BLaER1 treated with 17β-estradiol and CSF1 and Interleukin-3, amounts not matched to agents 10 nM and 100 nM (cell line): Measurements from ENCODE around the gene MYO9B.

Experiments used
- H3K27ac ChIP-seq, 11 experiments: shearing (Covaris generic); formaldehyde crosslinking; 2 replicates each; pipeline ENCODE4 v1.8.1; 2022
- H3K27me3 ChIP-seq, 11 experiments: shearing (Covaris generic); formaldehyde crosslinking; 2 replicates each; pipeline ENCODE4 v1.8.1; 2022
- H3K36me3 ChIP-seq, 11 experiments: shearing (Covaris generic); formaldehyde crosslinking; 2 replicates each; pipeline ENCODE4 v1.8.1; 2022
- H3K4me1 ChIP-seq, 10 experiments: shearing (Covaris generic); formaldehyde crosslinking; 2 replicates each; pipeline ENCODE4 v1.8.1; 2022
- H3K4me2 ChIP-seq, 11 experiments: shearing (Covaris generic); formaldehyde crosslinking; 2 replicates each; pipeline ENCODE4 v1.8.1; 2022
- H3K4me3 ChIP-seq, 10 experiments: shearing (Covaris generic); formaldehyde crosslinking; 2 replicates each; pipeline ENCODE4 v1.8.1; 2022
- H3K9ac ChIP-seq, 11 experiments: shearing (Covaris generic); formaldehyde crosslinking; 2 replicates each; pipeline ENCODE4 v1.8.1; 2022
- H3K9me3 ChIP-seq, 11 experiments: shearing (Covaris generic); formaldehyde crosslinking; replicated peaks in 1 of 11; 2 replicates each; pipeline ENCODE4 v1.8.1; 2022
- H4K20me1 ChIP-seq, 11 experiments: shearing (Covaris generic); formaldehyde crosslinking; 2 replicates each; pipeline ENCODE4 v1.8.1; 2022
- Cebpa-rat ChIP-seq, 11 experiments: shearing (Covaris generic); IDR thresholded peaks; 2 replicates each; pipeline ENCODE4 v1.8.1; 2022

The MYO9B gene

DNA sequence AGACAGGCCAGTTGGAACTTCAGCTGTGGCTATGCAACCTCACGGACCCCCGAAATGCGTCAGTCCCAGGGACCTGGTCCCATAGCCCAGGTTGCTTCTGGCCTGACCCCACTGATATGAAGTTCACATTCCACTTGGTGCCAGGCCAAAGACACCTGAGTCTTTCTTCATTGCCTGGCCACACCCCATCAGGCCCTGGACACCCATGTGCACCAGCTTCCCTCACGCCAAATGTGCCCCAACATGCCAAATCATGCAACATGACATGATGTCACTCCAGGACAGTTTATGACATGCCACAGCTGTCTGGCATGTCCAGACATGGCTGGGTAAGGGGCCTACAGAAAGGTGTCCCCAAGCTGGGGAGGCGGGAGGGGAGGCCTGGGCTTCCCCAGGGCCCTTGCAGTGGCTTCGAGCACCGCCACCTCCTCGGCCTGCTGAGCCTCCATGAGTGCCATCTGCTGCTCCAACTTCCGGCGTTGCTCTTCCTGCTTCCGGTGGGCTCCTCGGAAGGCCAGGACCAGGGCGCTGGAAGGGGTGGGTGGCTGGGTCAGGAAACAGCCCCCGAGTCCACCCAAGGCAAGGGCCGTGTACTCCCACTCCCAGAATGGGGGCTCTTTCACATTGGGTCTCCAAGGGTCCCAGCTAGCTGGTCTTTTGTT, 174.4 kb downstream of the MYO9B start:
- no peak overlapping the region; a peak in 2 of 22 replicates for H3K27ac ChIP-seq
- TF ChIP-seq Cebpa-rat (IDR thresholded peaks at IDR 0.05) = no peak

DNA sequence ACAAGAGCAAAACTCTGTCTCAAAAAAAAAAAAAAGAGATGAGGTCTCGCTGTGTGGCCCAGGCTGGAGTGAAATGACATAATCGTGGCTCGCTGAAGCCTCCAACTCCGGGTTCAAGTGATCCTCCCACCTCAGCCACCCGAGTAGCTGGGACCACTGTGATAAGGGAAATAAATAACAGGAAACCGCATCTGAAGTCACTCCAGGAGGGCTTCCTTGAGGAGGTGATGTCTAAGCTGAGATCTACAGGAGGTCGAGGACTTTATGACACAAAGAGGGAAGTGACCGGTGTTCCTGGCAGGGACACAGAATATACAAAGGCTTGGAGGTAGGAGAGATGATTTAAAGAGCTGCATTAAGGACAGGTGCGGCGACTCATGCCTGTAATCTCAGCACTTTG, 179.1 kb downstream of the MYO9B start:
- H3K4me3 ChIP-seq = no peak overlapping the region
- peaks cover 0 to 20% (median 12%) of the 10 kb centered on the region in 10 experiments; a peak in 10 of 20 replicates for H3K4me1 ChIP-seq
- TF ChIP-seq Cebpa-rat (IDR thresholded peaks at IDR 0.05) = no peak
- no peak overlapping the region for H3K9ac ChIP-seq
- peak overlapping the region in 7 of 11 experiments; percentile 9 to 57 (median 15); a peak in 9 of 22 replicates for H3K4me2 ChIP-seq
- no peak overlapping the region for H3K27ac ChIP-seq
- no peaks in the 10 kb centered on the region for H3K36me3 ChIP-seq
- no peaks in the 10 kb centered on the region for H4K20me1 ChIP-seq
- H3K9me3 ChIP-seq = no peaks in the 10 kb centered on the region
- H3K27me3 ChIP-seq = no peaks in the 10 kb centered on the region

More for the DNA sequence above, 174.4 kb downstream of the MYO9B start:
- H3K36me3 ChIP-seq = no peaks in the 10 kb centered on the region
- H3K4me3 ChIP-seq = no peak overlapping the region
- H3K27me3 ChIP-seq = no peaks in the 10 kb centered on the region
- peaks cover 0 to 2% (median 0%) of the 10 kb centered on the region in 11 experiments; a peak in 5 of 22 replicates for H4K20me1 ChIP-seq
- H3K4me1 ChIP-seq = peaks cover 16 to 42% (median 29%) of the 10 kb centered on the region in 10 experiments
- H3K9me3 ChIP-seq = no peaks in the 10 kb centered on the region
- H3K9ac ChIP-seq = no peak overlapping the region
- H3K4me2 ChIP-seq = no peak overlapping the region; a peak in 1 of 22 replicates

DNA sequence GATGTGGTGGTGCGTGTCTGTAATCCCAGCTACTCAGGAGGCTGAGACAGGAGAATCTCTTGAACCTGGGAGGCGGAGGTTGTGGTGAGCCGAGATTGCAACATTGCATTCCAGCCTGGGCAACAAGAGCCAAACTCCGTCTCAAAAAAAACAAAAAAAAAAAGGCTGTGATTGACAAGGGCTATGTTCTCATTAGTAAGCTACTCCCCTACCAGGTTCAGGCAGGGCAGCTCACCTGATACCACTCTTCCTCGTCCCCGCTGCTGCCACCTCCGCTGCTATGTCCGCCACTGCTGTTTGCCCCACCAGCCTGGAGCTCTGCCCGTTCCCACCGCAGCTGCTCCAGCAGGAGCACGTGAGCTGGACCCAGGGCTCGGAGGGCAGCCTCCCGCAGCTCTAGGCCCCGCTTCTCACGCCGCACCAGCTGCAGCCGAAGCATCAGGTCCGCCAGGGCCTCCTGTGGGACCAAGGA, 179.6 kb downstream of the MYO9B start:
- TF ChIP-seq Cebpa-rat (IDR thresholded peaks at IDR 0.05) = peak in 1 of 11 experiments; percentile 8; a peak in 1 of 22 replicates
- H3K4me2 ChIP-seq = peak overlapping the region in 6 of 11 experiments; percentile 9 to 57 (median 20); a peak in 7 of 22 replicates
- no peak overlapping the region for H3K9ac ChIP-seq

DNA sequence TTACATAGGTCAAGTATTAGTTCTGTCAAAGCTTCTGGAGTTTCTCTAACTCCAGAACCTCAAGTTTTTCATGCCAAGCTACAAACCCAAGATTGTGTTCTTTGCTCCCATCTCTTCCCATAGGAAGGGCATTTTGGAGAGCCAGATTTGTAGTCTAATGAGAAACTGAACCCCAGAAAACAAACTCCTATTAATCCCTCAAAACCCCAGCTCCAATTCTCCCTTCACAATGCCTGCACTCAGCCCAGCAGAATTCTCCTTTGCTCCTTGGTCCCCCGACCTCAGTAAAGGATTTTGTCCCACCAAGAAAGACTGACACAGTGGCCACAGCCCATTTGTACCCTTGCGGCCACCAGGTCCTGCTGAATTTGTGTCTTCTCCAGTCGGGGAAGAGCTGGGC, 180.6 kb downstream of the MYO9B start:
- Histone ChIP-seq H3K4me3 (no peak overlapping the region), H3K36me3 (no peaks in the 10 kb centered on the region), H3K9ac (no peak overlapping the region), H3K9me3 (no peaks in the 10 kb centered on the region), H3K27me3 (no peaks in the 10 kb centered on the region), H3K27ac (no peak overlapping the region), H3K4me1 (peaks cover 0 to 18% (median 12%) of the 10 kb centered on the region in 10 experiments; a peak in 11 of 20 replicates), H3K4me2 (no peak overlapping the region), H4K20me1 (no peaks in the 10 kb centered on the region)
- no peak for TF ChIP-seq Cebpa-rat (IDR thresholded peaks at IDR 0.05)

More for the DNA sequence above, 179.6 kb downstream of the MYO9B start:
- H3K27ac ChIP-seq = no peak overlapping the region
- no peaks in the 10 kb centered on the region for H4K20me1 ChIP-seq
- no peaks in the 10 kb centered on the region for H3K27me3 ChIP-seq
- H3K9me3 ChIP-seq = no peaks in the 10 kb centered on the region
- H3K36me3 ChIP-seq = no peaks in the 10 kb centered on the region
- H3K4me3 ChIP-seq = no peak overlapping the region
- H3K4me1 ChIP-seq = peaks cover 0 to 15% (median 12%) of the 10 kb centered on the region in 10 experiments; a peak in 10 of 20 replicates

GRCh38 chr19:17259118-17259780, 183.7 kb downstream of the MYO9B start:
- Histone ChIP-seq H3K4me2 (no peak overlapping the region), H3K27ac (no peak overlapping the region), H3K4me3 (no peak overlapping the region), H3K4me1 (peaks cover 0 to 28% (median 15%) of the 10 kb centered on the region in 10 experiments; a peak in 14 of 20 replicates), H3K9me3 (no peaks in the 10 kb centered on the region), H4K20me1 (no peaks in the 10 kb centered on the region), H3K36me3 (no peaks in the 10 kb centered on the region), H3K27me3 (no peaks in the 10 kb centered on the region), H3K9ac (0 out of 22 replicates have a peak overlapping the region, but pooled peaks of 1 of the 11 experiments have one; percentile 9)
- TF ChIP-seq Cebpa-rat (IDR thresholded peaks at IDR 0.05) = no peak

GRCh38 chr19:17259934-17260333, 184.4 kb downstream of the MYO9B start:
- TF ChIP-seq Cebpa-rat (IDR thresholded peaks at IDR 0.05) = no peak
- H3K4me1 ChIP-seq = peaks cover 4 to 28% (median 15%) of the 10 kb centered on the region in 10 experiments; a peak in 19 of 20 replicates
- H3K36me3 ChIP-seq = no peaks in the 10 kb centered on the region

GRCh38 chr19:17260842-17261325, 185.3 kb downstream of the MYO9B start:
- Histone ChIP-seq H3K4me2 (peak overlapping the region in 1 of 11 experiments; percentile 7; a peak in 1 of 22 replicates), H3K4me1 (peaks cover 12 to 31% (median 19%) of the 10 kb centered on the region in 10 experiments; a peak in 19 of 20 replicates), H3K27me3 (no peaks in the 10 kb centered on the region), H3K9ac (no peak overlapping the region), H3K4me3 (no peak overlapping the region), H3K9me3 (no peaks in the 10 kb centered on the region), H3K36me3 (no peaks in the 10 kb centered on the region), H4K20me1 (no peaks in the 10 kb centered on the region), H3K27ac (no peak overlapping the region)
- no peak for TF ChIP-seq Cebpa-rat (IDR thresholded peaks at IDR 0.05)

More at GRCh38 chr19:17259934-17260333, 184.4 kb downstream of the MYO9B start:
- H4K20me1 ChIP-seq = no peaks in the 10 kb centered on the region
- H3K27me3 ChIP-seq = no peaks in the 10 kb centered on the region
- H3K27ac ChIP-seq = no peak overlapping the region
- H3K9ac ChIP-seq = no peak overlapping the region
- H3K4me3 ChIP-seq = no peak overlapping the region
- H3K4me2 ChIP-seq = no peak overlapping the region
- no peaks in the 10 kb centered on the region for H3K9me3 ChIP-seq

- H3K27ac ChIP-seq = 0 out of 22 replicates have a peak overlapping the region, but pooled peaks of 1 of the 11 experiments have one; percentile 7
- H3K36me3 ChIP-seq = no peaks in the 10 kb centered on the region
- H3K4me1 ChIP-seq = peaks cover 20 to 40% (median 28%) of the 10 kb centered on the region in 10 experiments
- H3K27me3 ChIP-seq = no peaks in the 10 kb centered on the region
- no peaks in the 10 kb centered on the region for H4K20me1 ChIP-seq
- H3K9me3 ChIP-seq = no peaks in the 10 kb centered on the region
- no peak for TF ChIP-seq Cebpa-rat (IDR thresholded peaks at IDR 0.05)
- H3K4me2 ChIP-seq = no peak overlapping the region
- H3K4me3 ChIP-seq = no peak overlapping the region
- peak overlapping the region in 3 of 11 experiments; percentile 7 to 33 (median 24); a peak in 3 of 22 replicates for H3K9ac ChIP-seq
Measured at GRCh38 chr19:17262557-17262956, 187.0 kb downstream of the MYO9B start.
